ENCODE measurements around the gene ADAM19. TPM values are rescaled to one million over a fixed set of nuclear protein-coding genes. Genes with fewer than 3 reads are reported as not detected.
A peak's percentile ranks its signal among the peaks of the same experiment; 100 is the strongest.

ADAM19 gene
- total and polyA plus RNA-seq, 2 of the 4 experiments (the other 2 are of a cell fraction), result 35.5 to 49.2 TPM

DNA sequence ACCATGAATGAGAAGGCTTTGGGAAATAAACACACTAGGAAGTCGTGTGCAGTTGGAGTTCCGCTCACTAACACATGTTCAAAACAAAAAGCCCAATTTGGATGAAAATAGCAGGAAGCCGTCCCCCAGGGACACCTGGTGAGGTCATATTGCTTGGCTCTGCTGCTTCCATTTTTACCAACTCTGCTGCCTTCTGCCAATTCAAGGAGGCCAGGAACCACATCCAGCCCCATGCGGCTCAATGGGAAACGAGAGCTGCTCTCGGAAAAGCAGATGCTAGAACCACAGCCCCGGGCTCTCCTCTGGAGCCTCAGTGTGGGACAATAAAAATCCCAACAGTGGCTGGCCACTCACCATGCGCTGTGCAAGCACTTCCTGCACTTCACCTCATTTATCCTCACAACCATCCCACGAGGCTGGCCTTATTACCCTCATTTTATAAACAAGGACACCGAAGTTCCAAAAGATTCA lies 13.4 kb downstream of the ADAM19 start:
- no peaks in the 10 kb centered on the region for H3K27me3 ChIP-seq (ENCODE audit: control insufficient read depth, insufficient read depth, low read length)
- H3K14ac ChIP-seq (replicated peaks; ENCODE audit: low read depth, low read length), result peak overlapping the region; percentile 95
- H4K91ac ChIP-seq (ENCODE audit: insufficient read depth, low read depth, low read length), result peak overlapping the region; percentile 64
- no peaks in the 10 kb centered on the region for H3K9me3 ChIP-seq (ENCODE audit: control insufficient read depth, insufficient read depth, low read length)
- peak overlapping the region; percentile 1; the same call in 1 of the 2 replicates for H4K5ac ChIP-seq (ENCODE audit: low read depth, low read length)
- H3K23ac ChIP-seq (ENCODE audit: low read depth, low read length), result peak overlapping the region; percentile 98
- POLR2A ChIA-PET (ENCODE audit: unreplicated experiment), result no interaction called here
- ATAC-seq (ENCODE audit: low read depth) (no peak), DNase-seq (peak; percentile 63)
- peak overlapping the region; percentile 97 for H2BK120ac ChIP-seq (ENCODE audit: low read depth, low read length)
- intact Hi-C loops (cut with micrococcal nuclease), result no loop called here
- peaks cover 18 to 78% of the 10 kb centered on the region in 2 experiments for H3K79me1 ChIP-seq (ENCODE audit: low read depth in 1 of 2, low read length in 2 of 2)
- peak overlapping the region; percentile 85; the same call in 1 of the 2 replicates for H3K18ac ChIP-seq (ENCODE audit: low read depth, low read length)
- H3K4ac ChIP-seq (ENCODE audit: low read depth, low read length), result peak overlapping the region; percentile 99
- peak overlapping the region; percentile 48 to 92 for H4K8ac ChIP-seq (ENCODE audit: low read depth in 2 of 2, low read length in 2 of 2)
- H2BK15ac ChIP-seq (ENCODE audit: low read depth, low read length), result peak overlapping the region; percentile 26; the same call in 2 of the 3 replicates
- H3K4me3 ChIP-seq (ENCODE audit: insufficient read depth, low read depth, low read length), result no peak overlapping the region
- H2AK9ac ChIP-seq (replicated peaks; ENCODE audit: low read depth, low read length, poor library complexity), result peak overlapping the region; percentile 26
- H3K4me1 ChIP-seq (ENCODE audit: control insufficient read depth, insufficient read depth, low read length), result peaks cover 54% of the 10 kb centered on the region
- peak overlapping the region; percentile 93 for H2BK20ac ChIP-seq (ENCODE audit: low read depth, low read length)
- 0 out of 2 replicates have a peak overlapping the region, but pooled peaks have one; percentile 15 for H3K4me2 ChIP-seq (ENCODE audit: low read depth, low read length)
- peaks cover 37% of the 10 kb centered on the region for H3K9me1 ChIP-seq (ENCODE audit: insufficient read depth, low read length)
- in situ Hi-C loops (cut with MboI; ENCODE audit: low sequenced_read_pairs), result loop anchor here (25.0 kb wide), 1 partner anchor 1625 kb away; no protein-coding TSS in a partner anchor
- TF ChIP-seq FOS (IDR thresholded peaks at IDR 0.05; ENCODE audit: low read depth, low read length) (no peak), CHD1 (IDR thresholded peaks at IDR 0.05; ENCODE audit: low read depth, low read length) (no peak), RFX5 (IDR thresholded peaks at IDR 0.05; ENCODE audit: low read depth, low read length) (no peak), MAFK (IDR thresholded peaks at IDR 0.05; ENCODE audit: low read depth, low read length) (no peak), SMC3 (IDR thresholded peaks at IDR 0.05; ENCODE audit: low read depth, low read length) (no peak), BHLHE40 (IDR thresholded peaks at IDR 0.05; ENCODE audit: low read depth, low read length) (no peak), NFE2L2 (IDR thresholded peaks at IDR 0.05; ENCODE audit: low read depth, low read length) (no peak), POLR2A (IDR thresholded peaks at IDR 0.05; ENCODE audit: low read depth, low read length) (no peak), RAD21 (IDR thresholded peaks at IDR 0.05; ENCODE audit: low read length) (no peak), MAZ (IDR thresholded peaks at IDR 0.05; ENCODE audit: borderline replicate concordance, low read depth, low read length) (no peak), MXI1 (IDR thresholded peaks at IDR 0.05; ENCODE audit: borderline replicate concordance, low read depth, low read length) (no peak), CEBPB (IDR thresholded peaks at IDR 0.05; ENCODE audit: low read depth, low read length) (no peak)
- TF ChIP-seq, protein P1, sequence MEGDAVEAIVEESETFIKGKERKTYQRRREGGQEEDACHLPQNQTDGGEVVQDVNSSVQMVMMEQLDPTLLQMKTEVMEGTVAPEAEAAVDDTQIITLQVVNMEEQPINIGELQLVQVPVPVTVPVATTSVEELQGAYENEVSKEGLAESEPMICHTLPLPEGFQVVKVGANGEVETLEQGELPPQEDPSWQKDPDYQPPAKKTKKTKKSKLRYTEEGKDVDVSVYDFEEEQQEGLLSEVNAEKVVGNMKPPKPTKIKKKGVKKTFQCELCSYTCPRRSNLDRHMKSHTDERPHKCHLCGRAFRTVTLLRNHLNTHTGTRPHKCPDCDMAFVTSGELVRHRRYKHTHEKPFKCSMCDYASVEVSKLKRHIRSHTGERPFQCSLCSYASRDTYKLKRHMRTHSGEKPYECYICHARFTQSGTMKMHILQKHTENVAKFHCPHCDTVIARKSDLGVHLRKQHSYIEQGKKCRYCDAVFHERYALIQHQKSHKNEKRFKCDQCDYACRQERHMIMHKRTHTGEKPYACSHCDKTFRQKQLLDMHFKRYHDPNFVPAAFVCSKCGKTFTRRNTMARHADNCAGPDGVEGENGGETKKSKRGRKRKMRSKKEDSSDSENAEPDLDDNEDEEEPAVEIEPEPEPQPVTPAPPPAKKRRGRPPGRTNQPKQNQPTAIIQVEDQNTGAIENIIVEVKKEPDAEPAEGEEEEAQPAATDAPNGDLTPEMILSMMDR (conservative IDR thresholded peaks at IDR 0.05; ENCODE audit: low read depth, low read length), result no peak
- TF ChIP-seq, protein P2, sequence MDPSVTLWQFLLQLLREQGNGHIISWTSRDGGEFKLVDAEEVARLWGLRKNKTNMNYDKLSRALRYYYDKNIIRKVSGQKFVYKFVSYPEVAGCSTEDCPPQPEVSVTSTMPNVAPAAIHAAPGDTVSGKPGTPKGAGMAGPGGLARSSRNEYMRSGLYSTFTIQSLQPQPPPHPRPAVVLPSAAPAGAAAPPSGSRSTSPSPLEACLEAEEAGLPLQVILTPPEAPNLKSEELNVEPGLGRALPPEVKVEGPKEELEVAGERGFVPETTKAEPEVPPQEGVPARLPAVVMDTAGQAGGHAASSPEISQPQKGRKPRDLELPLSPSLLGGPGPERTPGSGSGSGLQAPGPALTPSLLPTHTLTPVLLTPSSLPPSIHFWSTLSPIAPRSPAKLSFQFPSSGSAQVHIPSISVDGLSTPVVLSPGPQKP (IDR thresholded peaks at IDR 0.05; ENCODE audit: borderline replicate concordance, low read depth, low read length), result no peak
- peaks cover 17% of the 10 kb centered on the region for H3K36me3 ChIP-seq (ENCODE audit: control insufficient read depth, insufficient read depth, low read length)
- peak overlapping the region; percentile 64 for H3K27ac ChIP-seq (ENCODE audit: insufficient read depth, low read length)
- H2AK5ac ChIP-seq (ENCODE audit: low read depth, low read length), result peak overlapping the region; percentile 94
- peak overlapping the region; percentile 22; the same call in 1 of the 2 replicates for H3K56ac ChIP-seq (ENCODE audit: extremely low read depth, insufficient read depth, low read length)
- H3K9ac ChIP-seq (ENCODE audit: low read depth, low read length), result no peak overlapping the region
- H2BK5ac ChIP-seq (ENCODE audit: low read depth, low read length, poor library complexity, severe bottlenecking), result peak overlapping the region; percentile 79
- peaks cover 27% of the 10 kb centered on the region; the same call in 1 of the 2 replicates for H4K20me1 ChIP-seq (ENCODE audit: insufficient read depth, low read length)
- dilution Hi-C loops (cut with HindIII; ENCODE audit: low sequenced_read_pairs, unreplicated experiment), result no loop called here
- CTCF ChIA-PET, result interaction anchor here (0.6 to 1.2 kb wide), 2 partner anchors 9 to 40 kb away, joined by 4 to 7 read pairs; no protein-coding TSS in a partner anchor
- no TSS peak for BruUV-seq (replicated peaks)
- peak overlapping the region; percentile 16 for H2AFZ ChIP-seq (replicated peaks; ENCODE audit: low read length, poor library complexity)
- 36% methylated on average over 10 of the region's 10 CpGs; no CpG with 5 or more reads in 1 of the 2 experiments for WGBS, 2 experiments (ENCODE audit: extremely low coverage in 2 of 2, insufficient read length in 1 of 2)
